GM12892 (cell line): Measurements from ENCODE around the gene SCARB1.

Experiments
- POLR2A ChIP-seq: IDR thresholded peaks from 2 replicates; pipeline ENCODE4 v1.6.1; 2011; ENCODE audit warnings: low read depth, low read length, control low read depth
- POLR2AphosphoS5 ChIP-seq: IDR thresholded peaks from 2 replicates; pipeline ENCODE4 v1.6.1; 2011; ENCODE audit warnings: low read depth, low read length, control low read depth

- TF ChIP-seq POLR2AphosphoS5 (no peak), POLR2A (no peak)
These were observed 107.9 kb downstream of the SCARB1 start for GRCh38 chr12:124755801-124756148.
